Middle frontal gyrus (tissue), 1 donor: ENCODE data around the gene ERF.

Experiments used
- DNase-seq: peaks from one replicate; pipeline ENCODE4 v3.0.0-alpha.2; 2015; ENCODE audit warnings: low spot score; ENCODE audit errors: extremely low spot score

The ERF gene

GRCh38 chr19:42217520-42218437, 37.1 kb downstream of the ERF start, which contains the start of gene DEDD2:
DEDD2 (minus strand) TSS chr19:42217677; CDS start chr19:42217007, 670 bp downstream.
- peak; percentile 95 for DNase-seq

GRCh38 chr19:42216653-42217519, 38.0 kb downstream of the ERF start:
- no peak for DNase-seq

GRCh38 chr19:42214810-42215485, 40.0 kb downstream of the ERF start:
- no peak for DNase-seq

- no peak for DNase-seq
These were observed 42.0 kb downstream of the ERF start for GRCh38 chr19:42212886-42213285.

GRCh38 chr19:42208612-42209011, 46.3 kb downstream of the ERF start:
- DNase-seq = no peak

GRCh38 chr19:42207767-42208271, 47.1 kb downstream of the ERF start:
- no peak for DNase-seq

GRCh38 chr19:42206871-42207755, 47.8 kb downstream of the ERF start:
- no peak for DNase-seq

- DNase-seq = no peak
These were observed 50.3 kb downstream of the ERF start for GRCh38 chr19:42204664-42205063.

GRCh38 chr19:42203700-42204099, 51.2 kb downstream of the ERF start:
- DNase-seq = no peak

GRCh38 chr19:42202290-42202880, 52.5 kb downstream of the ERF start:
- no peak for DNase-seq

GRCh38 chr19:42201489-42202289, 53.2 kb downstream of the ERF start:
- DNase-seq = no peak

- DNase-seq = no peak
These were observed 54.7 kb downstream of the ERF start for GRCh38 chr19:42200116-42200715.

- DNase-seq = no peak
These were observed 55.4 kb downstream of the ERF start for GRCh38 chr19:42199440-42200115.

- DNase-seq = no peak
These were observed 56.1 kb downstream of the ERF start for GRCh38 chr19:42198676-42199439.
